H1 (cell line): ENCODE data around the gene TMEM120A.

ENCODE experiments used
- FOSL1 ChIP-seq: IDR thresholded peaks from 2 replicates; pipeline ENCODE4 v1.6.1; 2011; ENCODE audit warnings: mild to moderate bottlenecking, low read depth, low read length, moderate library complexity; ENCODE audit not compliant: insufficient read depth
- JUND ChIP-seq: IDR thresholded peaks from 2 replicates; pipeline ENCODE4 v1.6.1; 2011; ENCODE audit warnings: mild to moderate bottlenecking, improper control_type of control experiment, low read length
- POLR2A ChIP-seq, 2 experiments: IDR thresholded peaks; 1 replicate in 1 of 2; 2 replicates in 1 of 2; pipeline ENCODE4 v1.6.1; 2011; ENCODE audit warnings: low read depth in 2 of 2, low read length in 2 of 2, mild to moderate bottlenecking in 2 of 2; ENCODE audit errors: control extremely low read depth in 1 of 2
- POLR2AphosphoS5 ChIP-seq: IDR thresholded peaks from 2 replicates; pipeline ENCODE4 v1.6.1; 2011; ENCODE audit warnings: low read depth, low read length
- RFX5 ChIP-seq: IDR thresholded peaks from 2 replicates; pipeline ENCODE4 v1.6.1; 2011; ENCODE audit warnings: low read depth, low read length, improper control_type of control experiment, borderline replicate concordance
- SUZ12 ChIP-seq: fragments of 200-600 bp; sonication (generic); IDR thresholded peaks from 2 replicates; pipeline ENCODE4 v1.6.1; 2012; ENCODE audit warnings: mild to moderate bottlenecking, inconsistent platforms, low read length, moderate library complexity, mixed read lengths
- TF ChIP-seq, protein P1 (sequence below), 3 experiments: IDR thresholded peaks; 1 replicate in 2 of 3; 2 replicates in 1 of 3; pipeline versions ENCODE4 v1.5.1 to v1.6.1; 2011; ENCODE audit warnings: low read length in 3 of 3, mild to moderate bottlenecking in 3 of 3, inconsistent platforms in 2 of 3, low read depth in 1 of 3, moderate library complexity in 1 of 3; ENCODE audit not compliant: insufficient read depth in 1 of 3; ENCODE audit errors: control extremely low read depth in 1 of 3
- TF ChIP-seq, protein P2 (sequence below): IDR thresholded peaks from 2 replicates; pipeline ENCODE4 v1.6.1; 2012; ENCODE audit warnings: low read length, inconsistent platforms

DNA sequence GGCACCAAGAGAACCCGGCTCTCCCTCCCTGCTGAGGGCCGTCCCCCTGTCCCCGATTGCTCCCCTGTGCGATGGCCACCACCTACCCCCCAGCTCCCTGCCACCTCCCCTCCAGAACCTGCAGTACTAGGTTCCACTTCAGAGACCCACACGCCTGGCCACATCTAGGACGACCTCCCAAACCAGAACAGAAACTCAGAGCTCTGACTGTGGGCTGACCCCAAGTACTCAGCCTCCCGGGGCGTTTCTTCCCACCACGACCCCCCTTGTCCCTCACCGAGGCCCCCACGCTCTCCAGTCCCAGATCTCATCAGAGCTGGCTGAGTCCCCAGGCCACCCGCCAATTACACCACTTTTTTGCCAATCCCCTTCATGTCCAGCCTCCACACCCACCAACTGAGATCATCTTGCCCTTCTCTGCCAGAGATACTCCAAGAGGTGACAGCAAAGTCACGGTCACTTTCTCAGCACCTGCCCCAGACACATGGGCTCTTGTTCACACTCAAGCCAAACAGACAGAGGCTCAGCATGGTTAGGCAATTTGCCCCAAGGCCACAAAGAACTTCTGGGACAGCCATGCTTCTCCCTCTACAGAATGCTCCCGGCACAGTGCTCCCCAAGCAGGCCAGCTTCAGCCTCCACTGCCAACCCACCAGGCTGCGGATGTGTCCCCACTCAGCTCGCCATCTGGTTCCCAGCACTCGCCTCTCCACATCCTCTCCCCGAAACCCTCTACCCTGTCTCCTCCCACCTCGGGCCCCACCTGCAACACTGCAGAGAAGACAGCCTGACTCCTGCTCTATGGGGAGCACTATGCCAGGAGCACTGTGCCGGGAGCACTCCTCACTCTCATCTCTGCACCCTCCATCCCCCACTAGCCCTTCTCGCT, 4.7 kb downstream of the TMEM120A start:
- TF ChIP-seq, protein P1, sequence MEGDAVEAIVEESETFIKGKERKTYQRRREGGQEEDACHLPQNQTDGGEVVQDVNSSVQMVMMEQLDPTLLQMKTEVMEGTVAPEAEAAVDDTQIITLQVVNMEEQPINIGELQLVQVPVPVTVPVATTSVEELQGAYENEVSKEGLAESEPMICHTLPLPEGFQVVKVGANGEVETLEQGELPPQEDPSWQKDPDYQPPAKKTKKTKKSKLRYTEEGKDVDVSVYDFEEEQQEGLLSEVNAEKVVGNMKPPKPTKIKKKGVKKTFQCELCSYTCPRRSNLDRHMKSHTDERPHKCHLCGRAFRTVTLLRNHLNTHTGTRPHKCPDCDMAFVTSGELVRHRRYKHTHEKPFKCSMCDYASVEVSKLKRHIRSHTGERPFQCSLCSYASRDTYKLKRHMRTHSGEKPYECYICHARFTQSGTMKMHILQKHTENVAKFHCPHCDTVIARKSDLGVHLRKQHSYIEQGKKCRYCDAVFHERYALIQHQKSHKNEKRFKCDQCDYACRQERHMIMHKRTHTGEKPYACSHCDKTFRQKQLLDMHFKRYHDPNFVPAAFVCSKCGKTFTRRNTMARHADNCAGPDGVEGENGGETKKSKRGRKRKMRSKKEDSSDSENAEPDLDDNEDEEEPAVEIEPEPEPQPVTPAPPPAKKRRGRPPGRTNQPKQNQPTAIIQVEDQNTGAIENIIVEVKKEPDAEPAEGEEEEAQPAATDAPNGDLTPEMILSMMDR (IDR thresholded peaks at IDR 0.05; ENCODE audit: control extremely low read depth in 1 of 3, insufficient read depth in 1 of 3, low read depth in 1 of 3, low read length in 3 of 3): no peak
- TF ChIP-seq POLR2A (IDR thresholded peaks at IDR 0.05; ENCODE audit: control extremely low read depth in 1 of 2, low read depth in 2 of 2, low read length in 2 of 2) (no peak), POLR2AphosphoS5 (no peak), FOSL1 (no peak), JUND (no peak), RFX5 (no peak), SUZ12 (no peak)
- TF ChIP-seq, protein P2, sequence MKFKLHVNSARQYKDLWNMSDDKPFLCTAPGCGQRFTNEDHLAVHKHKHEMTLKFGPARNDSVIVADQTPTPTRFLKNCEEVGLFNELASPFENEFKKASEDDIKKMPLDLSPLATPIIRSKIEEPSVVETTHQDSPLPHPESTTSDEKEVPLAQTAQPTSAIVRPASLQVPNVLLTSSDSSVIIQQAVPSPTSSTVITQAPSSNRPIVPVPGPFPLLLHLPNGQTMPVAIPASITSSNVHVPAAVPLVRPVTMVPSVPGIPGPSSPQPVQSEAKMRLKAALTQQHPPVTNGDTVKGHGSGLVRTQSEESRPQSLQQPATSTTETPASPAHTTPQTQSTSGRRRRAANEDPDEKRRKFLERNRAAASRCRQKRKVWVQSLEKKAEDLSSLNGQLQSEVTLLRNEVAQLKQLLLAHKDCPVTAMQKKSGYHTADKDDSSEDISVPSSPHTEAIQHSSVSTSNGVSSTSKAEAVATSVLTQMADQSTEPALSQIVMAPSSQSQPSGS: no peak
